Placental epithelial cell (primary cell): ENCODE data around the gene ROMO1. TPM values are rescaled to one million over a fixed set of nuclear protein-coding genes. Genes with fewer than 3 reads are reported as not detected.

Source experiments
- total RNA-seq: library from RNA; depleted of rRNA; stranded (reverse); fragments of >200 nt; gene quantifications from 2 replicates; pipeline ENCODE4 v1.2.3, GENCODE V29; 2012

The ROMO1 gene
- total RNA-seq = 148 and 264 TPM in 2 replicates

DNA sequence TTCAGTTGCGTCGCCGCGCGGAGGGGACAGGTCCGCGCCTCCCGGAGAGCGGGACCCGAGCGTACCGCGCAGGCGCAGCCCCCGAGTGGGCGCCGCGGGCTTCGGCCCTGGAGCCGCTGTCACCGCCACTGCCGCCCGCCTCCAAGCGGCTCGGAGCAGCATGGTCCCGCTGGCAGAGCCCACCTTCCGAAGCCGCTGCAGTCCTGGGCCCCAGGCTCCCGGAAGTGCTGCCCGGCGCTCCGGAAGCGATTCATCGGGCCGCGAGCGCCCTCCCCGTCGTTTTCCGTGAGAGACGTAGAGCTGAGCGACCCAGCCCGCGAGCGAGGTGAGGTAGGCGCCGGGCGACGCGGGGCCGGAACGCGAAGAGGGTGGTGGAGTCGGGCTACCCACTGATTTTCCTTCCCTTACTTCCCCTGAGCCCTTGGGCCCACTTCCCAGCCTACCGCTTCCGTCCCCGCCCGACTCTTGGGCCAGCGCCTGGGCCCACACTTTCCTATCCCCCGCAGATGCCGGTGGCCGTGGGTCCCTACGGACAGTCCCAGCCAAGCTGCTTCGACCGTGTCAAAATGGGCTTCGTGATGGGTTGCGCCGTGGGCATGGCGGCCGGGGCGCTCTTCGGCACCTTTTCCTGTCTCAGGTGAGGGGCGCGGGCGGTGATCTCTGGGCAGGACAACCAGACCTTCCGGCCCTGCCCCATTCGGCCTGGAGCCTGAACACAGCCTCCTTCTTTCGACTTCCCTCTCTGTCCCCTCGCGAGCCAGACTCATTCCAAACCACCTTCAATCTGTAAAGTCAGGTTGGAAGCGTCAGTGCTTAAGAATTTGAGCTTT, at the start of gene ROMO1, which contains the start of gene NFS1:
Gene ROMO1, plus strand, starts transcription at position 279 of the 830 bp plus-strand sequence. Its CDS starts 228 bp downstream, at position 507.
Gene NFS1, minus strand, starts transcription at position 226 of the 830 bp plus-strand sequence. Its CDS starts 64 bp downstream, at position 162.

GRCh38 chr20:35664466-35665206, 34.6 kb upstream of the ROMO1 start, which contains the start of the genes CPNE1 and RBM12:
TSS of gene CPNE1 (minus strand) at chr20:35664900. CDS start at chr20:35632923, 31,977 bp downstream.
TSS of gene RBM12 (minus strand) at chr20:35664900. CDS start at chr20:35655322, 9,578 bp downstream.

DNA sequence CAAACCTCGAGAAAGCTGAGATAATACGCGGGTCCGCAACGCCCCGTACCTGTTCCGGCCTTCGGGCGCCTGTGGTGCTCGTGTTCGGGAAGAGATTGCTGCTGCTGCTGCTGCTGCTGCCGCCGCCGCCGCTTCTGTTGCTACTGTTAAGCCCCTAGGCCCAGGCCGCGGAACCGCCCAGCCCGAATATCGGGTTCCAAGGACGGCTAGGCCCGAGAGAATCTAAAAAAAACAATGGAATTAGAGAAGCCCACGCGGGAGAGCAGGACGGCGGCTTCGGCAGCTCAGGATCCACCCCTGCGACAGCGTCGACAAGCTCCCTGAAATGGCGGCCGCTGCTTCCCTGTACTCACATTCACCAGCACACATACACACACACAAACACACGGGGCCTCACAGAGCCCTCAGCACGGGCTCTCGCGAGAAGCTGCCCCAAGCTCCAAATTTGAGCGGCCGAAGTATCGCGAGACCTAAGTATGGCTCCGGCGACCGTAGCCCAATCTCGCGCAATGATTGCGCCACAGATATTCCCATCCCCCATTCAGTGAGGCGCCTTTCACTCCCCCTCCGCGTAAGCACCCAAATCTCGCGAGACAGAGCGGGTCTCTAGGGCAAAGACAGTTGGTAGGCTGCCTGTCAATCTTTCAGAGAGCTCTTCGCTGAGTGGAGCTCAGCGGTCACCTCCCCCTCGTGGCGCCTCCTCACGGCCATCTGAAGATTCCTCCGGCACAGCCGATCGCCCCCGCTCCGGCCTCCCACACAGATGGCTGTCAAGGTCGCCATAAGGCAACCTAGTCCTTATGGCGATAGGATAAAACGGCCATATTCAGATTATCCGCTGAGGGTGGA, 42.9 kb downstream of the ROMO1 start, which contains the start of gene RBM39:
Gene RBM39, minus strand, starts transcription at position 369 of the 849 bp plus-strand sequence. CDS start 1,386 bp downstream, outside the sequence.

Other genes with a start within 250 kb of the ROMO1 start
- 13.9 and 16.1 TPM in 2 replicates for gene CEP250, start 243.8 kb upstream of the ROMO1 start, total RNA-seq
- not detected in 2 replicates for gene C20orf173, start 169.8 kb upstream of the ROMO1 start, total RNA-seq
- 382 and 490 TPM in 2 replicates for gene ERGIC3, start 157.3 kb upstream of the ROMO1 start, total RNA-seq
- gene SPAG4, start 83.6 kb upstream of the ROMO1 start, total RNA-seq = 2.7 and 12.2 TPM in 2 replicates
- 203 and 293 TPM in 2 replicates for gene CPNE1, start 34.5 kb upstream of the ROMO1 start, total RNA-seq
- gene RBM12, start 34.5 kb upstream of the ROMO1 start, total RNA-seq = 52.2 and 67.7 TPM in 2 replicates
- 25.5 and 31.7 TPM in 2 replicates for gene NFS1, start 53 bp upstream of the ROMO1 start, total RNA-seq
- 240 and 475 TPM in 2 replicates for gene RBM39, start 42.9 kb downstream of the ROMO1 start, total RNA-seq
- 29.1 and 29.3 TPM in 2 replicates for gene PHF20, start 72.6 kb downstream of the ROMO1 start, total RNA-seq